GM13977 (cell line): ENCODE data around the gene PSMD7.

Experiments
- DNase-seq: peaks from one replicate; pipeline ENCODE4 v3.0.0; 2012; ENCODE audit warnings: low spot score
- CTCF ChIP-seq: IDR thresholded peaks from 2 replicates; pipeline ENCODE4 v1.5.1; 2012; ENCODE audit warnings: mild to moderate bottlenecking, control low read depth; ENCODE audit not compliant: insufficient read depth; ENCODE audit errors: extremely low read depth, missing control alignments
- in situ Hi-C: fragments of 300-500 bp; cut with MboI; formaldehyde crosslinking; loops from one replicate; pipeline ENCODE4 v1.12.0; 2022; ENCODE audit warnings: low sequenced_read_pairs, low pct_unique_long_range_greater_than_20kb, mixed read lengths, inconsistent platforms; ENCODE audit not compliant: unreplicated experiment

PSMD7 gene

GRCh38 chr16:74277974-74278373 is 18.6 kb upstream of the PSMD7 start:
- in situ Hi-C loops = no loop called here
- DNase-seq = no peak
- no peak for TF ChIP-seq CTCF

GRCh38 chr16:74279266-74279665 is 17.3 kb upstream of the PSMD7 start:
- in situ Hi-C loops = no loop called here
- no peak for DNase-seq
- no peak for TF ChIP-seq CTCF

- DNase-seq = no peak
- in situ Hi-C loops = no loop called here
- TF ChIP-seq CTCF = no peak
Observed at GRCh38 chr16:74279805-74280204, 16.8 kb upstream of the PSMD7 start.

GRCh38 chr16:74280448-74280847 is 16.2 kb upstream of the PSMD7 start:
- in situ Hi-C loops = no loop called here
- no peak for DNase-seq
- no peak for TF ChIP-seq CTCF

- no peak for DNase-seq
- TF ChIP-seq CTCF = no peak
- in situ Hi-C loops = no loop called here
Observed at GRCh38 chr16:74281300-74281699, 15.3 kb upstream of the PSMD7 start.

GRCh38 chr16:74283716-74284115 is 12.9 kb upstream of the PSMD7 start:
- TF ChIP-seq CTCF = no peak
- in situ Hi-C loops = no loop called here
- no peak for DNase-seq

GRCh38 chr16:74288065-74288464 is 8.5 kb upstream of the PSMD7 start:
- in situ Hi-C loops = no loop called here
- TF ChIP-seq CTCF = no peak
- DNase-seq = no peak
